ENCODE measurements around the gene DNAJC1.

DNA sequence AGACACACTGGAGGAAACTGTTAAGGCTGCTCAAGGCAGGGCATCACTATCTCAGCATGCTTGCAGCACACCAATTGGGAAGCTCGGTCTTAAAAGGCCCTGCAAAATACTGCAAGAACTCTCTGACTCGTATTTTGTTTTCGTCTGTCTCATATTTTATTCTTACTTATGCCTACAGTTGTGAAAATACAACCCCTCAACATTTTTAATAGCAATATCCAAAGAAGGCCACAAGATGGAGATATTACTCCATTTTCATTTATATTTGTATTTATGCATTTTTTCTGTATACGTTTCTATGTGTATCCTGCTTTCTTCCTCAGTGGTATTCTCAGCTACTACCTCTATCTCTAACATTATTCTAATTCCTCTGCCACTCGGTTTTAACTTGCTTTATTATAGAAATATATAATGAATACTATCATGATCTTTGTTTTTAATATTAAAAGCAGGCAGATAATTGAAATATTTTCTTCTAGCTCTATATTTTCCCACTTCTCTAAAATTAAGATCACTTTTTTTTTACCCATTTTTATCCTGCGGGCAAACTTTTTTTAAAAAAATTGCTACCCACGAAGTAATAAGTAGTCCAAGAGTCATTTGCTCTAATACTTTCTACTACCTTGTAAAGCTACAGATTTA lies 10.0 kb downstream of the DNAJC1 start:
- TF ChIP-seq POLR2A (IDR thresholded peaks at IDR 0.05), result no peak
- TF ChIP-seq, protein P1, sequence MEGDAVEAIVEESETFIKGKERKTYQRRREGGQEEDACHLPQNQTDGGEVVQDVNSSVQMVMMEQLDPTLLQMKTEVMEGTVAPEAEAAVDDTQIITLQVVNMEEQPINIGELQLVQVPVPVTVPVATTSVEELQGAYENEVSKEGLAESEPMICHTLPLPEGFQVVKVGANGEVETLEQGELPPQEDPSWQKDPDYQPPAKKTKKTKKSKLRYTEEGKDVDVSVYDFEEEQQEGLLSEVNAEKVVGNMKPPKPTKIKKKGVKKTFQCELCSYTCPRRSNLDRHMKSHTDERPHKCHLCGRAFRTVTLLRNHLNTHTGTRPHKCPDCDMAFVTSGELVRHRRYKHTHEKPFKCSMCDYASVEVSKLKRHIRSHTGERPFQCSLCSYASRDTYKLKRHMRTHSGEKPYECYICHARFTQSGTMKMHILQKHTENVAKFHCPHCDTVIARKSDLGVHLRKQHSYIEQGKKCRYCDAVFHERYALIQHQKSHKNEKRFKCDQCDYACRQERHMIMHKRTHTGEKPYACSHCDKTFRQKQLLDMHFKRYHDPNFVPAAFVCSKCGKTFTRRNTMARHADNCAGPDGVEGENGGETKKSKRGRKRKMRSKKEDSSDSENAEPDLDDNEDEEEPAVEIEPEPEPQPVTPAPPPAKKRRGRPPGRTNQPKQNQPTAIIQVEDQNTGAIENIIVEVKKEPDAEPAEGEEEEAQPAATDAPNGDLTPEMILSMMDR (IDR thresholded peaks at IDR 0.05), result peak in 2 of 3 donors; percentile 52 to 53
- no peak for TF ChIP-seq POLR2AphosphoS5 (IDR thresholded peaks at IDR 0.05)
